T-helper 2 cell (primary cell): ENCODE results near the gene RAB20.
"Not testable (repeated sequence)": the region's sequence is repeated elsewhere in the genome, so short reads cannot be mapped to it uniquely, and the experiment has no call there.

Source experiments
- DNase-seq, 5 experiments: peaks; one replicate each; pipeline versions ENCODE4 v3.0.0 to v3.0.0-alpha.2; 2012 to 2022

Gene RAB20

GRCh38 chr13:110486880-110487279 is 74.6 kb downstream of the RAB20 start:
- not testable (repeated sequence) for DNase-seq

- no peak for DNase-seq
Measured at GRCh38 chr13:110486061-110486715, 75.3 kb downstream of the RAB20 start.

GRCh38 chr13:110485604-110486003 is 75.9 kb downstream of the RAB20 start:
- no peak for DNase-seq

- DNase-seq = no peak
Measured at GRCh38 chr13:110484290-110485048, 77.1 kb downstream of the RAB20 start.

GRCh38 chr13:110483386-110483968 is 78.0 kb downstream of the RAB20 start:
- DNase-seq = no peak

- DNase-seq = no peak
Measured at GRCh38 chr13:110480161-110480560, 81.4 kb downstream of the RAB20 start.

- no peak for DNase-seq
Measured at GRCh38 chr13:110479648-110480047, 81.9 kb downstream of the RAB20 start.

- DNase-seq = no peak
Measured at GRCh38 chr13:110479215-110479545, 82.3 kb downstream of the RAB20 start.

GRCh38 chr13:110478405-110479214 is 82.9 kb downstream of the RAB20 start:
- DNase-seq = no peak

GRCh38 chr13:110477706-110478245 is 83.7 kb downstream of the RAB20 start:
- no peak for DNase-seq

- no peak for DNase-seq
Measured at GRCh38 chr13:110476220-110476617, 85.3 kb downstream of the RAB20 start.

GRCh38 chr13:110475550-110476219 is 85.8 kb downstream of the RAB20 start:
- DNase-seq = no peak

- no peak for DNase-seq
Measured at GRCh38 chr13:110475117-110475516, 86.4 kb downstream of the RAB20 start.

- no peak for DNase-seq
Measured at GRCh38 chr13:110474713-110475112, 86.8 kb downstream of the RAB20 start.
